Effector memory CD8-positive, alpha-beta T cell (primary cell): ENCODE data around the gene NDUFA11.

Source experiments
- ATAC-seq: fragments of 150-1000 bp; cut with Tn5 transposase; replicated peaks from 2 replicates; pipeline ENCODE4 v1.10.0; 2021; ENCODE audit warnings: mild to moderate bottlenecking, moderate library complexity
- DNase-seq, 3 experiments: peaks; one replicate each; pipeline ENCODE4 v3.0.0; 2021
- H3K27ac Mint-ChIP-seq, 2 donors: one replicate each; pipeline ENCODE4 v1.8.0; 2022; ENCODE audit warnings: mild to moderate bottlenecking in 2 of 2, mixed read lengths in 2 of 2, moderate library complexity in 2 of 2
- H3K27me3 Mint-ChIP-seq, 2 donors: one replicate each; pipeline ENCODE4 v1.8.0; 2022; ENCODE audit warnings: mixed read lengths in 2 of 2
- H3K36me3 Mint-ChIP-seq: one replicate; pipeline ENCODE4 v1.8.0; 2022; ENCODE audit warnings: mild to moderate bottlenecking, moderate library complexity, mixed read lengths; ENCODE audit not compliant: insufficient read depth
- H3K4me1 Mint-ChIP-seq, 2 donors: one replicate each; pipeline ENCODE4 v1.8.0; 2022; ENCODE audit warnings: low read depth in 2 of 2, mixed read lengths in 2 of 2
- H3K4me3 Mint-ChIP-seq, 2 donors: one replicate each; pipeline ENCODE4 v1.8.0; 2022; ENCODE audit warnings: mild to moderate bottlenecking in 2 of 2, mixed read lengths in 2 of 2, moderate library complexity in 2 of 2
- H3K9me3 Mint-ChIP-seq, 2 donors: one replicate each; pipeline ENCODE4 v1.8.0; 2022; ENCODE audit warnings: mixed read lengths in 2 of 2

NDUFA11 gene

GRCh38 chr19:5940260-5941208 is 36.9 kb upstream of the NDUFA11 start:
- H3K4me3 Mint-ChIP-seq, result no peak overlapping the region
- DNase-seq, result no peak
- H3K27ac Mint-ChIP-seq, result peak overlapping the region in 1 of 2 donors; percentile 65

DNA sequence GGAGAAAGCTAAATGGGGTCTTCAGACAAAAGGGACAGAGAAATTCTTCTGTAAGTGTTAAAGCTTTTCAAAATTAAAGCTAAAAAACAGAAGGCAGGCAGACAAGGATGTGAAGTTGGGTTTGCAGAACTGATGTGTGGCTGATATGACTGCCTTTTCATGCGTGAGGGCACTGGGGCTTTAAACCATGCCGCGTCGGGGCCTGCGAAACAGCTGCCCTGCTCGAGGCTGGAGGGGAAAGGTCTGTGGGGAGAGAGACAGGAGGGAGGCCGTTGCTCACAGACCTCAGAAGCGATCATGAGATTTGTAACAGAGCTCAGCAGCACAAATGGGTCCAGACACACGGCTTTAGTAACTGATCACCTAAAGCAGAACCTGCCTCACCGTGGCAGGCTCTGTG is 34.0 kb upstream of the NDUFA11 start:
- H3K36me3 Mint-ChIP-seq, result peaks cover 44% of the 10 kb centered on the region
- H3K4me3 Mint-ChIP-seq, result no peak overlapping the region
- DNase-seq, result no peak
- H3K27me3 Mint-ChIP-seq, result no peaks in the 10 kb centered on the region
- no peak overlapping the region for H3K27ac Mint-ChIP-seq
- peaks cover 14 to 19% of the 10 kb centered on the region in 2 donors for H3K4me1 Mint-ChIP-seq
- no peak for ATAC-seq
- no peaks in the 10 kb centered on the region for H3K9me3 Mint-ChIP-seq

More at GRCh38 chr19:5940260-5941208, 36.9 kb upstream of the NDUFA11 start:
- Mint-ChIP-seq H3K4me1 (peaks cover 23 to 40% of the 10 kb centered on the region in 2 donors), H3K36me3 (peaks cover 45% of the 10 kb centered on the region), H3K9me3 (no peaks in the 10 kb centered on the region), H3K27me3 (no peaks in the 10 kb centered on the region)
- no peak for ATAC-seq

DNA sequence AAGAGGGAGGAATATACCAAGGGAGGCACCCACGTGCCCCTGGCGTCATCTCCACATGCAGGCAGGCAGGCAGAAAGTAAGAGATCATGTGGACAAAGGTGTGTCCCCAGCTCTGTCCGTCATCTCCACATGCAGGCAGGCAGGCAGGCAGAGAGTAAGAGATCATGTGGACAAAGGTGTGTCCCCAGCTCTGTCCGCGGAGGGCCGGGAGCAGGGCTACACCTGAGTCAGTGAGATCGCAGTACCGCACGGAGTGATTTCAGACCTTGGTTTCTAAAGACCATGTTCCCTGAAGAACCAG is 32.7 kb upstream of the NDUFA11 start:
- no peak for ATAC-seq
- Mint-ChIP-seq H3K4me1 (peaks cover 12 to 15% of the 10 kb centered on the region in 2 donors), H3K4me3 (no peak overlapping the region), H3K36me3 (peaks cover 48% of the 10 kb centered on the region), H3K27ac (peak overlapping the region in 1 of 2 donors; percentile 33), H3K27me3 (no peaks in the 10 kb centered on the region), H3K9me3 (no peaks in the 10 kb centered on the region)
- DNase-seq, result no peak

DNA sequence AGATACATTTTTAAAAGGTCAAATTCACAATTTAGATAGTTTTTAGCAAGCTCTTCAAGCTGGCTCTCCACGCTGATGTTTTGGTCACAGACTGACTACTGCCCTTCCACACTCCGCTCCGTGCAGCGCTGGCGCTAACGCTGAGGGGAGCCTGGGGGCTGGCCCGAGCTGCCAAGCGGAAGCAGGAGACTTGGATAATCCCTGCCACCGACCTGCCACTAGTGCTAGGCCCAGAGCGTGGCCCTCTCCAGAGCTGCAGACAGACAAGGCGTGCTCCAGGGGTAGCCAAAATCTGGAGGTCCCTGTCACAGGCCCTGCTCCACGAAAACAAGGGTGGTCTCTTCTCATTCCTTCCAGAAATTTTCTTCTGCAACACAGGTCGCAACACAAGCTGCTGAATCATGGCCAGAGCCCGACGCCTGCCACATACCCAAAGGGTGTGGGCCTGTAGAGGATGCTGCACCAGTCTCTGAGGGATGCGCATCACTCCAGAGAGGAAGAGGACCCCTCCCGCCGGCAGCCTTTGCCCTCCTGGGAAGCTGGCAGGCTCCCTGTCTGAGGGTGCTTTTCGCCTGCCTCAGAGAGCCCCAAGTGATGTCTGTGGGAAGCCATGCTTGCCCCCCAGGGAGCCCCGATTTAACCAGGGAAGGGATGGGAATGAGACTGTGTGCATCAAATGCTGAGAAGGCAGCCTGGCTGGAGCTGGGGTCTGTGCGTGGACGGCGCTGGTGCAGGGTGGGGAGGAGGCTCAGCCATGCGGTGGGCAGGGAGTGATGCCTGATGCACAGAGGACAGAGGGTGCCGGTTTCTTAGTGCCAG is 32.1 kb upstream of the NDUFA11 start:
- Mint-ChIP-seq H3K36me3 (peaks cover 48% of the 10 kb centered on the region), H3K9me3 (no peaks in the 10 kb centered on the region), H3K4me1 (peaks cover 12 to 15% of the 10 kb centered on the region in 2 donors), H3K27ac (peak overlapping the region in 1 of 2 donors; percentile 33), H3K27me3 (no peaks in the 10 kb centered on the region), H3K4me3 (no peak overlapping the region)
- DNase-seq (no peak), ATAC-seq (no peak)

- H3K27ac Mint-ChIP-seq, result no peak overlapping the region
- DNase-seq, result no peak
Observed at GRCh38 chr19:5934774-5935472, 31.3 kb upstream of the NDUFA11 start.

DNA sequence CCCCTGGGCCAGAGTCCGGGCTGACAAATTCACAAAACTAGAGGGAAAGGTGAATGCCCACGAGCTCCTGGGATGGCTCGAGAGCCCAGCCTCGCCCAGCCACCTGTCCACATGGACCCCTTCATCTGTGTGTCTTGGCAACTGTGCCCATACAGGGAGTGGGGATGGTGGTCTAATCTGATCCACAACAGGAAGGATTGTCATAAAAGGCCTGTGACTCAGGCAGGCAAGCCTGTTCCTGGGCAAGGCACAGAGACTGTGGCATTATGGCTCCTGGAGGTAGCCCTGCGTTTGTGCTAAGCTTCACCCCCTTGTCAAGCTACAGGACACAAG is 30.4 kb upstream of the NDUFA11 start:
- Mint-ChIP-seq H3K27me3 (no peaks in the 10 kb centered on the region), H3K4me1 (peaks cover 12 to 15% of the 10 kb centered on the region in 2 donors), H3K27ac (no peak overlapping the region), H3K4me3 (no peak overlapping the region), H3K36me3 (peaks cover 48% of the 10 kb centered on the region), H3K9me3 (no peaks in the 10 kb centered on the region)
- no peak for DNase-seq
- ATAC-seq, result no peak

More at GRCh38 chr19:5934774-5935472, 31.3 kb upstream of the NDUFA11 start:
- H3K27me3 Mint-ChIP-seq, result no peaks in the 10 kb centered on the region
- H3K4me3 Mint-ChIP-seq, result no peak overlapping the region
- H3K9me3 Mint-ChIP-seq, result no peaks in the 10 kb centered on the region
- H3K4me1 Mint-ChIP-seq, result peaks cover 12 to 15% of the 10 kb centered on the region in 2 donors
- H3K36me3 Mint-ChIP-seq, result peaks cover 49% of the 10 kb centered on the region
- no peak for ATAC-seq

DNA sequence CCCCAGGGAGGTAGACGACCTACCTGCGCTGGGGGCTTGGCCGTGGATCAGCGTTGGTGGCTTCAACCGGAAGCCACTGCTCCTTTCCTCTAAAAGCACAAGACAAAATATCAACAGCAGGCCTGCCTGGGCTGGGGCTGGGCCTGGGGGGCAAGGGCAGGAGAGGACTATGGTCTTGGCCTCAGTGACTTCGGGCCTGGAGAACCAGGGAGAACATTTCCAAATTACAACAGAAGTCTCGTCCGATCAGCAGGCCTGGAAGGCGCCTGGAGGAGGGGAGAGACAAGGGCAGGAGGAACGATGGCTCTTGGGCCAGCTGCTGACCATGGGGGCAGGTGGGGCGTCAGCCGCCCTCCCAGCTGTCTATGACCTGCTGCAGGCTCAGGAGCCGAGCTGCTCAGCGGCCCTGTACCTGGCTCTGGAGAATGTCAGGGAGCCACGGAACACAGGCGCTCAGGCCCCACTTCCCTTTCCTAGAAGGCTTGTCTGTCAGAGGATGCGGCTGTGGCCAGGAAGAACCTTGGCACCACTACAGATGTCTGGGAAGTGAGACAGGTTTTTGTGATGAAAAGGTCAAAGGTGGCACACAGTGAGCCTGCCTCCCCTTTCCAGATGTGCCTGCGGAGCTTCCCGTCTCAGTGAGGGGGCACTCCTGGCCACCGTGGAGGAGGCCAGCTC is 29.9 kb upstream of the NDUFA11 start:
- Mint-ChIP-seq H3K9me3 (no peaks in the 10 kb centered on the region), H3K27ac (peak overlapping the region in 1 of 2 donors; percentile 73), H3K36me3 (peaks cover 47% of the 10 kb centered on the region), H3K27me3 (no peaks in the 10 kb centered on the region), H3K4me1 (peaks cover 12 to 15% of the 10 kb centered on the region in 2 donors), H3K4me3 (no peak overlapping the region)
- no peak for ATAC-seq
- DNase-seq, result no peak

DNA sequence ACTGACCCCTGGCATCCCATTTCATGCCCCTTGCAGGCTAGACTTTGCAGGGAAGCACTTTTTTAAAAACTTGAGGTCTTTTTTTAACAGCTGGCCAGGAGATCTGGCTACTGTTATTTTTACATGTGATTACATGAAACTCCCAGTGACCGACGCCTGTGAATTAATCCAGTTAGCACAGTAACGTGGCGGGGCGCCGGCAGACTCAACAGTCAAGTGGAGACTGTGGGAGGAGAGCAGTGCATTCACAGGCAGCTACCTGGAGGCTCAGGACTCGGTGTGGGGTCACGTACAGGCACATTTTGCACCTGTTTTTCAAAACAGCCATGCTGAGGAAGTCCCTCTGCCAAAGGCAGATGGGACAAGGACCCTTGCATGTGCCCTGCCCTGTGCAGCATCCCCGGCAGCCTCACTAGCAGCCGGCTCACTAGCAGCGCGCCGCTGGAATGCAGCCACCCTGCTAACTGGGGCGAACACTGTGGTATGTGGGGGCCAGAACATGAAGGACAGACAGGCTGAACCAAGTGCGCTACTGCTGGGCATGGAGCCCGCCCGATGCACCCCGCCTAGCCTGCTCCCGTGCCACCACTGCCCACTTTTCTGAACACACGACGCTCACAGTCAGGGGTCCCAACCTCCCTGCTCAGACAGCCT is 29.1 kb upstream of the NDUFA11 start:
- no peak for DNase-seq
- H3K36me3 Mint-ChIP-seq, result peaks cover 51% of the 10 kb centered on the region

DNA sequence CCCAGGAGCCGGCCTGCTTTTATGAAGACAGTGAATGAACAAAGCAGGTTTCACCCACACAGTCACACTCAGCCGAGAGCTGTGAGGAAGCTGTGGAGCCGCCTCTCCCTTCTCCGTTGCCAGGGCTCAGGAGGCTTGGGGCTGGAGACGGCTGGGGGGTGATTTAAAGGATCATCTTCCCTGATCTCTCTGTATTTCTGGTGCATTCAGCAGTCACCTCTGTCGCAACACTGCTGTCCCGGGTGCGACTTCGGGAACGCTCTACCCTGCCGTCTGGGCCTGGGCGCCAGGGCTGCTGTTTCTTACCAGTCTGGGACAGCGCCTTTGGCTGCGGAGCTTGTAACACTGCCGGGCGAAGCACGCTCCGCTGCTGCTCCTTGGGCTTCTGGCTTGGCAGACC is 28.6 kb upstream of the NDUFA11 start:
- H3K9me3 Mint-ChIP-seq, result no peaks in the 10 kb centered on the region
- H3K27ac Mint-ChIP-seq, result peak overlapping the region in 1 of 2 donors; percentile 19
- ATAC-seq (no peak), DNase-seq (no peak)
- peaks cover 52% of the 10 kb centered on the region for H3K36me3 Mint-ChIP-seq
- H3K4me1 Mint-ChIP-seq, result peaks cover 11 to 16% of the 10 kb centered on the region in 2 donors
- no peak overlapping the region for H3K4me3 Mint-ChIP-seq
- H3K27me3 Mint-ChIP-seq, result no peaks in the 10 kb centered on the region

More for the DNA sequence above, 29.1 kb upstream of the NDUFA11 start:
- H3K9me3 Mint-ChIP-seq, result no peaks in the 10 kb centered on the region
- H3K4me1 Mint-ChIP-seq, result peaks cover 12 to 20% of the 10 kb centered on the region in 2 donors
- H3K4me3 Mint-ChIP-seq, result no peak overlapping the region
- H3K27me3 Mint-ChIP-seq, result no peaks in the 10 kb centered on the region
- ATAC-seq, result no peak
- peak overlapping the region in 1 of 2 donors; percentile 73 for H3K27ac Mint-ChIP-seq

DNA sequence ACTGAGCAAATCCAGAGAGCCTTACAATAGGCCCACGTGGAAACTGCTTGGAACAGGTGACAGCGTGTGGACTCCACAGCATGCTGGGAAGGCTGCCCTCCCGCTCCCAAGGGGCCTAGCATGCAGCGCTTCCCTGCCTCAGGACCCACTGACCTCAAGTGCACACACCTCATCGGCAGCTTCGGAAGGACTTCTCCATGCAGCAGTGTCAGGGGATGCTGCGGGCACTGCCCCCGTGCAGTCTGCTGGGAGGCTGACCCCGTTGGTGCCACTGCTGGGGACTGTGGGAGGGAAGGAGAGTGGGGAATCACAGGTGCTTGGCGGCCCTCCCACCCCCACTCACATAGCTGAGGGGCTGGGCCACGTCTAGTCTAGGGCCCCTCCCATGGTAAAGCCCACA is 27.7 kb upstream of the NDUFA11 start:
- H3K36me3 Mint-ChIP-seq, result peaks cover 50% of the 10 kb centered on the region
- no peak overlapping the region for H3K27ac Mint-ChIP-seq
- H3K27me3 Mint-ChIP-seq, result no peaks in the 10 kb centered on the region
- no peaks in the 10 kb centered on the region for H3K9me3 Mint-ChIP-seq
- no peak overlapping the region for H3K4me3 Mint-ChIP-seq
- H3K4me1 Mint-ChIP-seq, result peaks cover 9 to 16% of the 10 kb centered on the region in 2 donors
- ATAC-seq (no peak), DNase-seq (no peak)

DNA sequence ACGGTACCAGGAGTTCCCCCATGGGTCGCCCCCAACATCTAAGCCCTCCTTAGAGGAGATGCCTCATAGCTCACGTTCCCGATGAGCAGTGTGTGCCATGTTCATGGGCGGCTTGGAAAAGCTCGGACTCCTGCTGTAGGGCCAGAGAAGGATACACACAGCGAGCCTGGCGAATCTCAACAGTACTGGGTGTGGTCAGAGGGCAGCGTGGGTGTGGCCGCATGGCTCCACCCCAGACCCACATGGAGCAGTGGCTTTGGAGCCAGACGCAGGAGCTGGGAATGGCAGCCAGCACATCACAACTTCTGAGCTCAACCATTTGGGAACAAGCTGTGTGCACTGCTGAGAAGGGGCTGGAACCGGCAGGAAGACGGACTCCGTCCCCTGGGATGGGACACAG is 26.0 kb upstream of the NDUFA11 start:
- H3K27ac Mint-ChIP-seq, result no peak overlapping the region
- peaks cover 55% of the 10 kb centered on the region for H3K36me3 Mint-ChIP-seq
- peaks cover 4 to 6% of the 10 kb centered on the region in 2 donors for H3K4me1 Mint-ChIP-seq
- H3K4me3 Mint-ChIP-seq, result no peak overlapping the region
- ATAC-seq (no peak), DNase-seq (no peak)
- H3K9me3 Mint-ChIP-seq, result no peaks in the 10 kb centered on the region
- no peaks in the 10 kb centered on the region for H3K27me3 Mint-ChIP-seq

DNA sequence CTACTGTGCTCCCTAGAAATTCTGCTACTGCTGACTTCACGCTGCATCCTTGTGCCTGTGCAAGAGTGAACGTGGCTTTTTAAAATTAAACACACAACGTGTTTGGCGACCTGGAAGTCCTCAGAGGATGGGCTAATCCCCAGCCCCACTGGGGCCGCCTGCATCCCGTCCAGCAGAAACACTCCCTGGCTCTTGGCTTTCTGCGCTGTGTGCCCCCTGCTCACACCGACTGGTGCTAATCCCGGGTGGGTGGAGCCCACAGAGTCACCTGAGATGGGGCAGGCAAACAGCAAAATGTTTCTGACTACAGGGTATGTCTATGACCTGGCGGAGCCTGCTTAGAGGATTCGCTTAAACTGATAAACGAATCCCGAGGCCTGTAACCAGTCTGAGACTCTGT is 25.6 kb upstream of the NDUFA11 start:
- Mint-ChIP-seq H3K27ac (no peak overlapping the region), H3K9me3 (no peaks in the 10 kb centered on the region), H3K27me3 (no peaks in the 10 kb centered on the region), H3K36me3 (peaks cover 59% of the 10 kb centered on the region), H3K4me3 (no peak overlapping the region), H3K4me1 (peaks cover 2 to 5% of the 10 kb centered on the region in 2 donors)
- DNase-seq, result no peak
- no peak for ATAC-seq
